ENCODE results near the gene NSRP1.

DNA sequence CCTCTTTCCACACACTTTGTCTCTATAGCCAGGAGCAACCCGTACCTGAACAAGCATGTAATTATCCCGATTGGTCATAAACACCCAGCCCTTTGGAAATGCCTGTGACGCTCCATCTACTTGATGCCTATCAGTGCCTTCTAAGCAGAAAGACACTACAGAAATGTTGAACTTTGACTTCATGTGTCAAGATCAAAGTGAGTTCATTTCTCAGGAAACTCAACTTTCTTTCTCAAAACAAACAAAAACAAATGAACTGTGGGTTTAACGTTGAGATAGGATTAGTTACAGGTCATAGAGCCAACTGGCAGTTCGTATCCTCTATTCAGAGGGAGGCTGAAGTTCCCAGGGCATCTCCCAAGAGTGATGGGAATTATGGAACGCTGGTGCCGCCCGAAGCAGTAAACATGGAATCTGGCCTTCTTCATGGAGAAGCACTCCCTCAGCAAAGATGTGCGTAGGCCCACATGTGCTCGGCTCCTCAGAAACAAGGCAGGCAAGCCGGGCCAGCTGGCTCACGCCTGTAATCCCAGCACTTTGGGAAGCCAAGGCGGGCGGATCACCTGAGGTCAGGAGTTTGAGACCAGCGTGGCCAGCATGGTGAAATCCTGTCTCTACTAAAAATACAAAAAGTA lies 109.4 kb downstream of the NSRP1 start:
- TF ChIP-seq EZH2 (IDR thresholded peaks at IDR 0.05; ENCODE audit: insufficient read depth, poor library complexity, severe bottlenecking) (no peak), EZH2phosphoT487 (IDR thresholded peaks at IDR 0.05; ENCODE audit: insufficient read depth, low read depth) (no peak)

All from GM23248 (cell line).